OCI-M1 (cell line): ENCODE data around the gene RCL1.
A peak's percentile ranks its signal among the peaks of the same experiment; 100 is the strongest.

Experiments used
- DNase-seq: peaks from one replicate; lab custom pipeline; 2025; lab: John Stamatoyannopoulos, UW

The RCL1 gene

DNA sequence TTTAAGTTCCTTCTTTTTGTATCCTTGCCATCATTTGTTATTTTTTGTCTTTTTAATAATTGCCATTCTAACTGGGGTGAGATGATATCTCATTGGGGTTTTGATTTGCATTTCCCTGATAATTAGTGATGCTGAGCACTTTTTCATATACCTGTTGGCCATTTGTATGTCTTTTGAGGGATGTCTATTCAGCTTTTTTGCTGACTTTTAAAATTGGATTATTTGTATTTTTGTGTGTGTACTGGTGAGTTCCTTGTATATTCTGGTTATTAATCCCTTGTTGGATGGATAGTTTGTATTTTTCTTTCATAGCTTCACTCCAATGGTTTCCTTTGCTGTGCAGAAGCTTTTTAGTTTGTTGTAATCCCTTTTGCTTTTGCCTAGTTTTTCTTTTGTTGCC, 19.1 kb downstream of the RCL1 start:
- DNase-seq, result no peak

DNA sequence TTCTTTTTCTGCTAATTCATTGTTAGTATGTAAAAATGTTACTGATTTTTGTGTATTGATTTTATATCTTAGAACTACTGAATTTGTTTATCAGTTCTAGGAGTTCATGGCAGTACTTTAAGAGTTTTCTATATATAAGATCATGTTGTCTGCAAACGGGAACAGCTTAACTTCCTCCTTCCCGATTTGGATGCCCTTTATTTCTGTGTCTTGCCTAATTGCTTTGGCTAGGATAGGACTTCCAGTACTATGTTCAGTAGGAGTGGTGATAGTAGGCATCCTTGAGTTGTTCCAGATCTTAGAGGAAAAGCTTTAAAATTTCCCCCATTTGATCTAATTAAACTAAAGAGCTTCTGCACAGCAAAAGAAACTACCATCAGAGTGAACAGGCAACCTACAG, 20.1 kb downstream of the RCL1 start:
- peak; percentile 98 for DNase-seq

DNA sequence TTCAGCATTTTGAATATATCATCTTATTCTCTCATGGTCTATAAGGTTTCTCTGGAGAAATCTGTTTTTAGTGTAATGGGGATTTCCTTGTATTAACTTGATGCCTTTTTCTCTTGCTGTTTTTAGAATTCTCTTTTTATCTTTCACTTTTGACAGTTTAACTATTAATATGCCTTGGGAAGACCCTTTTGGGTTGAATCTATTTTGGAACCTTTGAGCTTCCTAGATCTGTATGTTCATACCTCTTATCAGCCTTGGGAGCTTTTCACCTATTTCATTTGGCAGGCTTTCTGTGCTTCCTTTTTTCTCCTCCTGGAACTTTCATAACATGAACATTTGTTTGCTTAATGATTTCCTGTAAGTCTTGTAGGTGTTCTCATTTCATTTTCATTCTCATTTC, 22.2 kb downstream of the RCL1 start:
- DNase-seq, result peak; percentile 100

DNA sequence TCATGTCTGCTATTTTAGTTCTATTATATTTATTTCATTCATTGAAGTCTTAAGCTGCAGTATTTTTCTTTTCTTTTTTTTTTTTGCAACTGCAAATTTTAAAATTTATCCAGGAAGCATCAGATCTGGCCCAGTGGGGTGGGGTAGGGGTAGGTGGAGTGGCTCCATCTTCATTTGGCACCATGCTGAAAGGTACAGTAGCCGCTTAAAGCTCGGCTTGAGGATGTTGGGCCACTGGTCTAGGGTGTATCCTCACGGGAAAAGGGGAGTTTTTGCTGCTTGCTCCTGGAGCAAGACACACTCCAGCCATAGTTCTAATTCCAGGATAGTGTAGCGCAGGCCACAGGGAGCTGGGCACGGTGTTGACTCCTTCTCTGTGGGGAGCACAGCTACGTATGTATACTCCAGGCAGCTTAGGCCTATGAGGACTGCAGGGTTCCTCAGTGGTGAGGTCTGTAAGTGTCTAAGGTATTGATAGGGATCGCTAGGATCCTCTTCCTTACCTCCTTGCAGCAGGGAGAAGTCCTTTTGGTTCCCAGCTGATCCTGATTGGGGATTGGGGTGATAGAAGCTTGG, 22.7 kb downstream of the RCL1 start:
- DNase-seq, result no peak

DNA sequence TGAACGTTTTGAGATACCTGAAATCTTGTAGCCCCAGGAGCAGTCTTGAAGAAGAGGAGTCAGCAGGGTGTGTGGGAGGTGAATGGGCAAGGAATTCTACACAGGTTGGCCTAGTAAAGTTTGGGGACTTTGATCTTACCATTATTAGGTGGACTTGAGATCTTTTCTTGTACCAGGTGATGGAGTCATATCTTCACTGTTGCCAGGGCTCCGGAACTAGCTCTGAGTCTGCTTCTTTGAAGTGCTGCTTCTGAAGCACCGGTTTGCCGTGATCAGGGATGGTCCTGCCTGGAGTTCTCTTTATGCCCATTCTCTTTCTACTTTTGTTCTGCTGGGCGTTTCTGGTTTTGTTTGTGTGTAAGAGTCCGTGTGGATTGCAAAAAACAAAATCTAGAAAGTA, 27.4 kb downstream of the RCL1 start:
- no peak for DNase-seq

DNA sequence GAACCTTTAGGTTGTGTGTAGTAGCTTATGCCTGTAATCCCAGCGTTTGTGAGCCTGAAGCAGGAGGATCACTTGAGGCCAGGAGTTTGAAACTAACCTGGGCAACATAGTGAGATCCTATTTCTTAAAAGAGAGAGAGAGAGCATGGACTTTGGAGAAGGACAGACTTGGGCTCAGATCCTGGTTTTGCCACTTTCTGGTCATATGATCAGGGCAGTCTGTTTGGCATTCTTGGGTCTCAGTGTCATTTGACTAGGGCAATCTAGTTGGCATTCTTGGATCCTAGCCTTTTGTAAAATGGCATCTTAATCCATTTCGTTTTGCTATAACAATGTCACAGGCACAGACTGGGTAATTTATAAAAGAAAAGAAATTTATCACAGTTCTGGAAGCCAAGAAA, 28.4 kb downstream of the RCL1 start:
- no peak for DNase-seq

DNA sequence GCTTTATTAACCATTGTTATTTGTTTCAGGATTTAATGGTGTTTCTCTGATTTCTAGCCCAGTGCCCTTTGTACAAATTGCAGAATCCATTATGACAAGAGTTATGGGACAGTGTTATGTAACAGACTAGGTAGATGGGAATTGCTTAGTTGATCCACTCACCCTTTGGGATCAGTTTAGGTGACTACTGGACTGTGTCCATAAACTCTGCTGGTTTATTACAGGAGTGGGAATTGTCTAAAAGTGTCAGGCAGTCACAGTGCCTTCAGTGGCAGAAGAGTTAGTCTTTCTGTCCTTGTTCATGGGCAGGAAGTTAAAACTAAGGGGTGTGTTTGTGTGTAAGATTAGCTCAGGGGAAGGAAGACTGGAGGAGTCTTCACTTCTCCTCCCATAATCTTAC, 29.3 kb downstream of the RCL1 start:
- DNase-seq, result peak; percentile 99

DNA sequence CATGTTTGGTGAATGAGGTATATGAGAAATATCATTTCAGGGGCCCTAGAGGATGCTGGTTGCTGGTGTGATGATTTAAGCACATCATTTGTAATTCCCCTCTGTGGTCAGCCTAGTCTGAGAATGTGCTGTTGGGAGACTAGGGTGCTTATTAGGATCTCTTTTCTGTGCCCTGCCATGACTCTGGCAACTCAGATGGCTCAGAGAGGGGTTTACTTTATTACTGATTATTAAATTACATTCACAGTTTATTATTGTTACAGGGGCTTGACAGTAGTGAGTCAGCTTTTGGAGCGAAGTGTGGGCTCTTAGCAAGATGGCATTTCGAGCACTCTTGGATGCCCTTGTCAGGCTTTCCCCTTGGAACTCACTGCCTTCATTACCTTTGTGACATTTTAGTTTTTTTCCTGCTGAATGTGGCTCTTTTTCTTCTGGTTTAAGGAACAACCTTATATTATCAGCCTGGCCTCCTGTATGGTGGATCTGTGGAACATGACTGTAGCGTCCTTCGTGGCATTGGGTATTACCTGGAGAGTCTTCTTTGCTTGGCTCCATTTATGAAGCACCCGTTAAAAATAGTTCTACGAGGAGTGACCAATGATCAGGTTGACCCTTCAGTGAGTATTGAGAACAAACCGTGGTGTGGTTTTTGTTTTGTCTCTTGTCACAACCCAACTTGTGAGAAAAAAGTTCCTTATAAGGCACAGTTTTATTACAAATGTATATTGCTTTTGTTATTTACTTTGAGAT, 33.8 kb downstream of the RCL1 start:
- peak; percentile 89 for DNase-seq

DNA sequence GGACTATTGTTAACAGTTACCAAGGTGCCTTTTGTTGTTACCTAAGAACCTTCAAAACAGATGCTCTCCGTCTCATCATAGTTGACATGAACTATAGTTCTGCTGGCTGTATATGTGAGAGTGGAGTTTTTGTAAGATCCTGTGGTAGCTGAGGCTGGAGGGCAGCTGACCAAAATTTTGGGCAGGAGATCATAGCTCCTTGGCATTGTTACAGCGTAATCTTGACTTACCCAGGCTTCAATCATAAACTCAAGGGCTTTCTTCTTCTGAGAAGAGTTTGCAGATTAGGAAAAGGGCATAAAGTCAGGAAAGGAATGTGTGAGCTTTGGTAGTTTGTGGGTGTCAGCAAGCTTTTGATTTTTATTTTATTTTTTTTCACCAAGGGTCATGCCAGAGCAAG, 34.5 kb downstream of the RCL1 start:
- DNase-seq, result no peak

DNA sequence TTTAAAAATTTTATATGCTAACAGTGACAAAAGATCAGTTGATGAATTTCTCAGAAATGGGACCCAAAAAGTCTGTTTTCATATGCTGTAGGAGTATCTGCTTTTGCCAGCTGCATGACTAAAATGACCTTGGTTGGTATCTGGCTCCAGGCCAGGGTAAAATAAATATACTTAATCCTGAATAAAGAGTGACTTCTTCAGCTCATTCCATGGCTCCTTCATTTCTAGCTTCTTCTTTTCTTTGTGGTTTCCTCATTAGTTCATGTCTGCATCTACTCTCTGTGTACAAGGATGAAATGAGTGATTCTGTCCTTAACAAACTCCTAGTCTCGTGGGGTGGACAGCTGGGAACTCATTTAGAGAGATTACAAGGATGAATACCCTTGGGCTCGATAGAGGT, 36.0 kb downstream of the RCL1 start:
- DNase-seq, result peak; percentile 100

DNA sequence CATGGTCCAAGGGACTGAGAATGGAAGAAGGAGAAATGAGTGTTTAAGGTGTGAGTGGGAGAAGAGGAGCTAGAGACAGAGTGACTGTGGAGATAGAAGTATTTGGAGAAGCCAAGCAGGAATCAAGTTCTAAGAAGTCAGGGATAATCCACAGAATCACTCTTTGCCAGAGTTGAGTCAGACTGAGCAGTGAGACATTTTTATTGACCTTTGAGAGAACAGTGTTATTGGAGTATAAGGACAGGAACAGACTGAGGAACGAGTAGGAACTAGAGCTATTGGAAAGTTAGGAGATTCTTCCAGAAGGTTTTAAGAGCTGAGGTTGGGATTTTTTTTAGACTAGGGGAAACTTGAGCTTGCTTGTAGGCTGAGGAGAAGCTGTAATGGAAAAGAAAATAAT, 37.2 kb downstream of the RCL1 start:
- DNase-seq, result peak; percentile 96

DNA sequence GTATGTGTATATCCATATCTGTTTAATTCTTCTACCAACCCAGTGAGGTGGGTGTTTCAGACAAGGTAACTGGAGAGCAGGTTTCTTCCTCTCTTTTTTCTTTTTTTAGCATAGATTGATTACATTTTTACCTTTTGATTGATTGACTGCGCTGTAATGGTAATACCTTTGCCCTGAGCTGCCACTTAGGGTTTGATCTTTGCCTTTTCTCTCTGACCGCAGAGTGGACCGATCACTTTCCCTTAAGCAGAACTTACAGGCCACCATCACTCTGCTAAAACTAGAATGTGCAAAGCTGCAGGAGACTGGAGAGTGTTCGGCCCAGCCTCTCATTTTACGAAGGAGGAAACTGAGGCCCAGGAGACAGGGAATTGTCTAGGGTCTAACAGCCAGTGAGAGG, 38.0 kb downstream of the RCL1 start:
- DNase-seq, result no peak

DNA sequence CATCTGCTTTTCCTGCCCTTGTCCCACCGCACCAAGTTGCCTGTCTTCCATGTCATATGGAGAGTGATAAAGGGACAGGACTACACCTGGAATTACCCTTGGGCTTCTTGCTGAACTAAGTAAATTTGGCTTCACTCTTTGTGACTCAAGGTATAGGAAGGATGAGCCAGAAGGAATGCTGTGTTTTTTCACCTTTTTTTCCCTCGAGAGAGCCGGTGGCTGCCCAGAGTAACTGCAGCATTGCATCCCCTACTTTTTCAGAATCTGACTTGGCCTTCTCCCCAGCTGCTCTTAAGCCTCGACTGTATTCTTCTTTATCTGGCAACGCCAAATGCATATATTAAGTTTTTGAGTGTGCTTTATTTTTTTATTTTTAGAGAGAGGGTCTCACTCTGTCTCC, 38.4 kb downstream of the RCL1 start:
- DNase-seq, result peak; percentile 93

DNA sequence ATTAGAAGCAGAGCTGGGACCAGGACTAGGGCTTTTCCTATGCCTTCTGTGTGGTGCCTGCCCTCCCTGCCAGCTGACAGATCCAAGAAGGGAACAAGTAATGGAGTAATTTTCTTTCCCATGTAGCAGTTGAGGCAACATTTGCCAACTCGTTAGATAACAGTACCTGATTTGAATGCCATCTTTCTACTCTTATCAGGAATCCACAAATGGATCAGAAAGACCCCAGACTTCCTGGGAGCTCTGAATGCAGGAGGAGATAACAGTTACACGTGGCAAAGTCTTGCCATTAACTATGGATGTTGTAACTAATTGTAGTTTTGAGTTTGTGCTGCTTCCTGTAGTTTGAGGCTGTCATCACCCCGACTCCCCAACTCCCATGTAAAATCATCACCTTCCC, 39.2 kb downstream of the RCL1 start:
- DNase-seq, result peak; percentile 99

DNA sequence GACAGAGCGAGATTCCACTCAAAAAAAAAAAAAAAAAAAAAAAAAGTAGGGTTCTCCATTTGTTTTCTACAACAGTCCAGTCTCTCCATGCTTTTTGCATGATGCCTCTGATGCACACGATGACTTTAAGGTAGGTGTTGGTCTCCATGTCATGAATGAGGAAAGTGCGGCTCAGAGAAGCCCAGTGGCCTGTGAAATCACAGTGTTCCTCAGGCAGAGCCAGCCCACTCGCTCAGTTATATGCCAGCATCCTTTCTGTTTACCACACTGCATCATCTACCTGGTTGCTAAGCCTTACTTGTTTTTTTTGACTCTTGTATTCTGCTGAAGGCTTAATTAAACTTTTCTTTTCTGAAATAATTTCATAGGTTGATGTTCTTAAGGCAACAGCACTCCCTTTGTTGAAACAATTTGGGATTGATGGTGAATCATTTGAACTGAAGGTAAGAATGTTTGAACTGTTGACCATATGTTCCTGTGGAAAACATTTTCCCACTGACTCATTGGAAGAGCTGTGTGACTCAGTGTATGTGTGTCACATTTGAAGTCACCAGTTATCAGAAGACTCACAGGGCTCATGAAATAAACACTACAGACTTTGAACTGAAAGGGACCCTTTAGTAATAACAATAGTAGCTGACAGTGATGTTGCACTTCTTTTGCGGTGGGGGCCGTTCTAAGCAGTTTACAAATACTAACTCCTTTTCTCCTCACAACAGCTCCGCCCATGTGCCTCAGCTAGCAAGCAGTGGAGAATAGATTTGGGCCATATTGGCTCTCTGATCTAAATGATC, 40.2 kb downstream of the RCL1 start:
- peak; percentile 93 for DNase-seq

DNA sequence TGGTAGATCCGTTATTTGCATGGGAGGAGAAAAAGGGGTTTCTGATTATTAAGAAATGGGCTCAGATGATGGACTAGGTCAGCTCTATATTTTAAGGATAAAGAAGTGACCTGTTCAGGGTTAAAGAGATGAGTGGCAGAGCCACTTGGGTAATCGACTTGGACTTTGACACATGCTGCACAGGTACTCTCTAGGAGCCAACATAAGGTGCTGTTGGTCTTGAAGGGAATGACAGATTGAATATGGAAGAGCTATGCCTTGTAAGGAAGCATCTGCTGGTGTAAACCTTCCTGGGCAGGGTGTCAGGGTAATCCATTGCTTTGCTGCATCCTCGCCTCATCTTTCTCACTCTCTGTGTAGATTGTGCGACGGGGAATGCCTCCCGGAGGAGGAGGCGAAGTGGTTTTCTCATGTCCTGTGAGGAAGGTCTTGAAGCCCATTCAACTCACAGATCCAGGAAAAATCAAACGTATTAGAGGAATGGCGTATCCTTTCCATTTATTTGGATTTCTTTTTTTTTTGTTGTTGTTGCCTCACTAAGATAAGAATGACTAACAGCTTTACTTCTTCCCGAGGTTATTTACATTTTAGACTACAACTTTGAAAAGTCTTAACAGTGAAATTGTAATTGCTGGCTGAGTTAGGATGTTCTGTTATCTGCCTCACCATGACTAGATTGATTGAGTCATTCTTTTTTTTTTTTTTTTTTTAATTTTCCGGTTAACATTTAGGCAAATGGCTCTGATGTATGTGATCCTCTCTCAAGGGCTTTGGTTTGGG, 41.2 kb downstream of the RCL1 start:
- peak; percentile 84 for DNase-seq

DNA sequence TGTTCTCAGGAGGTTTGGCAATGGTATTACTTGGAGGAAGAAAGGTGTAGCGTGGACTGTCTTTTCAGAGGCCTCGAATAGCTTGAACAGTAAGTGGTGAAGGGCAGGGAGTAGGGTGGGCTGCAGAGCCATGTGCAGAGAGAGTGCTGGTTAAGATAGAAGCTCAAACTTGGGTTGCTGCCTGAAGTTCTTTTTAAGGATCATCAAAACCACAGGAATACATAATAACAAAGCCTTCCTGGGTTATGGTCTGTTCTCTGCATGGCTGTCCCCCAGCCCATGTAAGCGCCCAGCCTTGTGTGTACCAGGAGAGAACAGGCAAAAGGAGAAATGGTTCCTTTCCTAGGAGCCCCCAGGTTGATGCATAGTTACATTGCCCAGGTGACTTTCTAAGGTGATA, 43.9 kb downstream of the RCL1 start:
- no peak for DNase-seq

DNA sequence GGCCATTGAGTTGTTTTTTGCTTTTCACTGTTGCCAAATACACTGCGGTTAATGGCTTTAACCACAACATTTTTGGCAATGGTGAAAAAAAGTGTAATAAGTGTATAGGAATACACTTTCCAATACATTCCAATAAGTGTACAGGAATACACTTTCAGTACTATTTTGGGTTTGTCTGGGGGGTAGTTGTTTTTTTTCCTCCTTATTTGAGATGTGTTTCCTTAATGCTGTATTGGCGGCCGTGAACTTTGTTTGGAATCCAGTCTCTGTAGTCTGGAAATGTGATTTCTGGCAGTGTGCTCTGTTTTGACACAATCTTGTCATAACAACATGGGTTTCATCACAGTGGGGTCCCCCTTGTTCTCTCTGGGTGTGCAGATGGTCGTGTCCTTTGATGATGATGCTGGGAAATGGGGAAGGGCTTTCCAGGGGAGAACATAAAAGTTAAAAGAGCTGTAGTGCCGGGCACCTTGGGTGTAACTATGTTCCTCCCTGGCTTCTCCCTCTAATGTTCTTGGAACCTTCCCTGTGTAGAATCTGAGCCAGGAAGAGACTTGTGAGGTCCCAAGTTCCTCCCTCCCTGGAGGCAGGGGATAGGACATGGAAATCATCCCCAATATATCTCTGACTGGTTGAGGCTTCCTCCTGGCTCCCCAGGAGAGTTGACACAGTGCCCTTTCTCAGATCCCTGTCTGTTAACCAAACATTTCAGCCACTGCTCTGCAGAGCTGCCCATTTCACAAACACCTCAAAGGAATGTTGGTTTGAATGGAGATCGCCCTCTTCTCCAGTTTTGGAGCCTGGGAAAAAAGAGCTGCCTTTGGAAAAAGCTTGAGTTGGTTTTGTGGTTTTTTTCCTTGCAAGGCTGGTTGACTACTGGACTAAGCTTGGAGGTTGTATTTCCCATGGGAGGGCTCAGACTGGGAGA, 44.8 kb downstream of the RCL1 start:
- DNase-seq, result no peak

DNA sequence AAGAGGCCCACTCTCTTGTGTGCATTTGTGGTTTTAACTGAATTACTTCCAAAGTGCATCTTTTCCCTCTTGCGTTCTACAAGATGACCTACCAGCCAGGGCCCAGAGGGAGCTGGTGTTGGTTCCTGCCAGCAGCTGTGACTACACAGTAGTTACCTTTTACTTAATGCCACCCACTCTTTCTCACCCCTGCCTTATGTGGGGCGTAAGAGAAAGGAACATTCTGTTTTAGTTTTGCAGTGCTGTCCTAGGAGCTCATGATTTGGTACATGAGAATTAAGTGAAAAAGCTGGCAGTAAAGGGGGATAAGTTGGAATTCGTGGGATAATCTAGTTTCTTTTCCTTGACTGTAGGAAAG, 45.4 kb downstream of the RCL1 start:
- DNase-seq, result no peak

DNA sequence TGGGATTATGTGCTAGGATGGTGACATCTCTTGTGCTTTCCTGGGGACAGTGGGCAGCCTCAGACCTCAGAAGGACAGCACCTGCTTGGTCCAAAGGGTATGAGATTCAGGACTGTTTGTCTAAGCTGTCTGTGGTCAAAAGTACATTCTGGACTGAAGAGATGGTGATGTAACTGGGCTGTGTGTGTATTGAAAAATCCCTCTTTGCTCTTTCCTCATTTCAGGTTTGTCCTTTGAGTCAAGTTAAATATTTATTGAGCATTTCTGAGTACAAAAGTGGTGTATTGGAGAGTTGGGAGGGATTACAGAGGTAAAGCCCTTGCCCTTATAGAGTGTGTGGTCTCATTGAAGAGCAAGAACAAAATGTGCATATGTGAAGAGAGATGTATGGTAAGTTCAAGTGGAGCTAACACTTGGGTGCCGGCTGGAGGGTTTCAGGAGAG, 46.7 kb downstream of the RCL1 start:
- DNase-seq, result no peak

DNA sequence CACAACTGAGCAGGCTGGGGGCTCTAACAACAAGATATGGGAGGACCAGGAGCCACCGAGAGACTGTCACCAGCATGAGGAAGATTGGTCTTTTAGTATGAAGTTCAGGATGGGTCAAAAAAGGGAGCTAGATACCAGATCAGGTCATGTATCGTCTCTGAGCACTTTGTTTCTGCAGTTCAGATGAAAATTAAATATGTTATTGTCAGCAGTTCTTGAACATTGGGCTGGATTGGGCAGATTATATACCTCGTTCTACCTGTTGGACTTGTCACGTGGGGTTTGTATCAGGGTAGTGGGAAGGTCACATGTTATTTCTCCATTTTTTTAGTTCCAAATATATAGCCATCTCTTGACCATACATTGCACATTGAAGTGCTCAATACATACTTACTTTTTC, 47.3 kb downstream of the RCL1 start:
- no peak for DNase-seq
